A673 (cell line): ENCODE data around the gene SSTR5.

Experiments used
- CTCF ChIP-seq: fragments of 300-800, 200-600 bp; sonication (generic); conservative IDR thresholded peaks from 2 replicates; pipeline ENCODE4 v1.5.1; 2017; ENCODE audit warnings: low read depth, mild to moderate bottlenecking, antibody characterized with exemption, low read length, moderate library complexity, mixed read lengths
- EZH2 ChIP-seq: fragments of 200-600 bp; sonication (generic); IDR thresholded peaks from 2 replicates; pipeline ENCODE4 v1.6.1; 2017; ENCODE audit warnings: borderline replicate concordance, low read depth, mild to moderate bottlenecking, mixed read lengths, antibody characterized with exemption, low read length; ENCODE audit not compliant: poor library complexity, severe bottlenecking

- TF ChIP-seq CTCF (no peak), EZH2 (no peak)
These were observed 6.8 kb downstream of the SSTR5 start for GRCh38 chr16:1079341-1079740.
